PC-9 (cell line): ENCODE results near the gene RNF38. TPM values are rescaled to one million over a fixed set of nuclear protein-coding genes. Genes with fewer than 3 reads are reported as not detected.
"Not testable (repeated sequence)": the region's sequence is repeated elsewhere in the genome, so short reads cannot be mapped to it uniquely, and the experiment has no call there.

Source experiments
- BruUV-seq: library from RNA; stranded (reverse); fragments of 400-500 nt; replicated peaks from 2 replicates; lab custom pipeline; 2021; lab: Mats Ljungman, UMichigan
- CTCF ChIA-PET: fragments of 300-600 bp; sonication (Branson Sonifier 250); formaldehyde crosslinking; loops from one replicate; lab custom pipeline; 2022; ENCODE audit warnings: antibody characterized with exemption; lab: Charles Lee
- POLR2A ChIA-PET: fragments of 300-600 bp; sonication (Branson Sonifier 250); formaldehyde crosslinking; loops from one replicate; lab custom pipeline; 2022; ENCODE audit warnings: antibody characterized with exemption; ENCODE audit not compliant: unreplicated experiment; lab: Charles Lee
- DNase-seq, 2 experiments: peaks; one replicate each; pipeline versions ENCODE4 v3.0.0 to v3.0.0-alpha.2; 2015 to 2022; ENCODE audit warnings: mixed read lengths in 1 of 2
- H2AFZ ChIP-seq: fragments of 200-600 bp; sonication (generic); 2 replicates; pipeline ENCODE4 v1.8.1; 2017; ENCODE audit warnings: antibody characterized with exemption
- H3F3A ChIP-seq: fragments of 200-600 bp; sonication (generic); 2 replicates; pipeline ENCODE4 v1.8.1; 2017; ENCODE audit warnings: antibody characterized with exemption, mild to moderate bottlenecking, low read depth; ENCODE audit not compliant: insufficient read depth
- H3K27ac ChIP-seq: fragments of 200-600 bp; sonication (generic); 2 replicates; pipeline ENCODE4 v1.6.1; 2016; ENCODE audit warnings: mixed run types
- H3K27me3 ChIP-seq: fragments of 200-600 bp; sonication (generic); 2 replicates; pipeline ENCODE4 v1.6.1; 2016; ENCODE audit warnings: low read depth, mixed run types; ENCODE audit not compliant: insufficient read depth
- H3K36me3 ChIP-seq: fragments of 200-600 bp; sonication (generic); 2 replicates; pipeline ENCODE4 v1.6.1; 2016; ENCODE audit warnings: low read depth, mixed run types
- H3K4me1 ChIP-seq: fragments of 200-600 bp; sonication (generic); replicated peaks from 2 replicates; pipeline ENCODE4 v1.6.1; 2016; ENCODE audit warnings: mixed run types; ENCODE audit not compliant: insufficient read depth
- H3K4me2 ChIP-seq: fragments of 200-600 bp; sonication (generic); 2 replicates; pipeline ENCODE4 v1.6.1; 2017; ENCODE audit warnings: mixed run types
- H3K4me3 ChIP-seq: fragments of 200-600 bp; sonication (generic); 2 replicates; pipeline ENCODE4 v1.6.1; 2016; ENCODE audit warnings: mixed run types
- H3K79me2 ChIP-seq: fragments of 200-600 bp; sonication (generic); 2 replicates; pipeline ENCODE4 v1.6.1; 2017; ENCODE audit warnings: low read depth, mixed run types
- H3K9me2 ChIP-seq: fragments of 200-600 bp; sonication (generic); 2 replicates; pipeline ENCODE4 v1.8.1; 2017; ENCODE audit warnings: mild to moderate bottlenecking; ENCODE audit not compliant: insufficient read depth
- H3K9me3 ChIP-seq: fragments of 200-600 bp; sonication (generic); 2 replicates; pipeline ENCODE4 v1.8.1; 2016; ENCODE audit warnings: low read depth; ENCODE audit not compliant: insufficient read depth
- H4K20me1 ChIP-seq: fragments of 200-600 bp; sonication (generic); 2 replicates; pipeline ENCODE4 v1.8.1; 2017; ENCODE audit not compliant: insufficient read depth
- CTCF ChIP-seq: fragments of 200-600 bp; sonication (generic); conservative IDR thresholded peaks from 2 replicates; pipeline ENCODE4 v1.6.1; 2017; ENCODE audit warnings: mixed run types, antibody characterized with exemption, mild to moderate bottlenecking, moderate library complexity
- EZH2 ChIP-seq: fragments of 200-600 bp; sonication (generic); IDR thresholded peaks from 2 replicates; pipeline ENCODE4 v1.8.0; 2017; ENCODE audit warnings: antibody characterized with exemption, low read depth
- intact Hi-C: fragments of 100-400 bp; cut with micrococcal nuclease; formaldehyde crosslinking; loops from one replicate; pipeline ENCODE4 v1.10.0; 2022; ENCODE audit not compliant: unreplicated experiment
- total RNA-seq: library from RNA; stranded (reverse); gene quantifications from 2 replicates; pipeline ENCODE4 v1.2.3, GENCODE V29; 2021

The RNF38 gene
- total RNA-seq, 1 experiment from 2014 or later, result 17.5 TPM

- no peak for DNase-seq
These were observed 101.5 kb downstream of the RNF38 start for GRCh38 chr9:36298566-36298965.

GRCh38 chr9:36297798-36298197, 102.3 kb downstream of the RNF38 start:
- H3K4me1 ChIP-seq, result peaks cover 52% of the 10 kb centered on the region
- no peaks in the 10 kb centered on the region for H4K20me1 ChIP-seq
- TF ChIP-seq CTCF (no peak), EZH2 (no peak)
- H3K4me3 ChIP-seq, result no peak overlapping the region; the same call in 1 of the 2 replicates
- no peak for DNase-seq
- H3K79me2 ChIP-seq, result no peaks in the 10 kb centered on the region
- H3K27me3 ChIP-seq, result no peaks in the 10 kb centered on the region
- no TSS peak for BruUV-seq
- intact Hi-C loops, result loop anchor here (1.0 kb wide), 1 partner anchor 20 kb away; no protein-coding TSS in a partner anchor
- H3F3A ChIP-seq, result peaks cover 37% of the 10 kb centered on the region
- CTCF ChIA-PET, result no interaction called here
- H3K9me3 ChIP-seq, result no peaks in the 10 kb centered on the region
- no peak overlapping the region for H2AFZ ChIP-seq
- peak overlapping the region; percentile 65 for H3K4me2 ChIP-seq
- POLR2A ChIA-PET, result no interaction called here
- H3K27ac ChIP-seq, result peak overlapping the region; percentile 97
- no peaks in the 10 kb centered on the region for H3K9me2 ChIP-seq
- no peaks in the 10 kb centered on the region for H3K36me3 ChIP-seq

More at GRCh38 chr9:36298566-36298965, 101.5 kb downstream of the RNF38 start:
- intact Hi-C loops, result no loop called here
- no peak overlapping the region for H3K4me3 ChIP-seq
- no peaks in the 10 kb centered on the region for H3K9me3 ChIP-seq
- no peaks in the 10 kb centered on the region for H3K36me3 ChIP-seq
- no peak for TF ChIP-seq EZH2
- no peak for TF ChIP-seq CTCF
- no peaks in the 10 kb centered on the region for H3K27me3 ChIP-seq
- ChIA-PET CTCF (no interaction called here), POLR2A (no interaction called here)
- peak overlapping the region; percentile 45 for H3K4me2 ChIP-seq
- BruUV-seq, result no TSS peak
- no peaks in the 10 kb centered on the region for H3K79me2 ChIP-seq
- no peaks in the 10 kb centered on the region for H3K9me2 ChIP-seq
- peaks cover 37% of the 10 kb centered on the region for H3F3A ChIP-seq
- peak overlapping the region; percentile 97 for H3K27ac ChIP-seq
- peaks cover 52% of the 10 kb centered on the region for H3K4me1 ChIP-seq
- no peak overlapping the region for H2AFZ ChIP-seq
- no peaks in the 10 kb centered on the region for H4K20me1 ChIP-seq

- H2AFZ ChIP-seq, H3K36me3 ChIP-seq, H3K4me2 ChIP-seq, CTCF ChIA-PET, H3K4me3 ChIP-seq, H3K9me2 ChIP-seq, H3K79me2 ChIP-seq, DNase-seq, intact Hi-C loops, H4K20me1 ChIP-seq, H3K27me3 ChIP-seq, H3K9me3 ChIP-seq, POLR2A ChIA-PET, BruUV-seq: not testable (repeated sequence)
- peak overlapping the region; percentile 97 for H3K27ac ChIP-seq
- H3F3A ChIP-seq, result peaks cover 37% of the 10 kb centered on the region
- peaks cover 52% of the 10 kb centered on the region for H3K4me1 ChIP-seq
These were observed 105.1 kb downstream of the RNF38 start for GRCh38 chr9:36294996-36295395.

- peaks cover 48% of the 10 kb centered on the region for H3K4me1 ChIP-seq
- no peak overlapping the region for H3K27ac ChIP-seq
- H3K9me2 ChIP-seq, result no peaks in the 10 kb centered on the region
- no peak overlapping the region for H2AFZ ChIP-seq
- intact Hi-C loops, result no loop called here
- no peak for DNase-seq
- ChIA-PET POLR2A (interaction anchor here (0.6 kb wide), 1 partner anchor 30 kb away, joined by 3 read pairs; no protein-coding TSS in a partner anchor), CTCF (interaction anchor here (0.7 kb wide), 1 partner anchor 8 kb away, joined by 3 read pairs; no protein-coding TSS in a partner anchor)
- no peaks in the 10 kb centered on the region for H3K79me2 ChIP-seq
- H4K20me1 ChIP-seq, result no peaks in the 10 kb centered on the region
- no peaks in the 10 kb centered on the region for H3K9me3 ChIP-seq
- no TSS peak for BruUV-seq
- no peak for TF ChIP-seq EZH2
- TF ChIP-seq CTCF, result no peak
- no peak overlapping the region for H3K4me3 ChIP-seq
- no peaks in the 10 kb centered on the region for H3K36me3 ChIP-seq
- no peak overlapping the region for H3K4me2 ChIP-seq
- no peaks in the 10 kb centered on the region for H3K27me3 ChIP-seq
- H3F3A ChIP-seq, result peaks cover 37% of the 10 kb centered on the region
These were observed 106.2 kb downstream of the RNF38 start for GRCh38 chr9:36293918-36294317.
